ENCODE data around the gene FADS6. TPM values are rescaled to one million over a fixed set of nuclear protein-coding genes. Genes with fewer than 3 reads are reported as not detected.

The FADS6 gene
- total RNA-seq, 2 donors from 2014 or later, result not detected

DNA sequence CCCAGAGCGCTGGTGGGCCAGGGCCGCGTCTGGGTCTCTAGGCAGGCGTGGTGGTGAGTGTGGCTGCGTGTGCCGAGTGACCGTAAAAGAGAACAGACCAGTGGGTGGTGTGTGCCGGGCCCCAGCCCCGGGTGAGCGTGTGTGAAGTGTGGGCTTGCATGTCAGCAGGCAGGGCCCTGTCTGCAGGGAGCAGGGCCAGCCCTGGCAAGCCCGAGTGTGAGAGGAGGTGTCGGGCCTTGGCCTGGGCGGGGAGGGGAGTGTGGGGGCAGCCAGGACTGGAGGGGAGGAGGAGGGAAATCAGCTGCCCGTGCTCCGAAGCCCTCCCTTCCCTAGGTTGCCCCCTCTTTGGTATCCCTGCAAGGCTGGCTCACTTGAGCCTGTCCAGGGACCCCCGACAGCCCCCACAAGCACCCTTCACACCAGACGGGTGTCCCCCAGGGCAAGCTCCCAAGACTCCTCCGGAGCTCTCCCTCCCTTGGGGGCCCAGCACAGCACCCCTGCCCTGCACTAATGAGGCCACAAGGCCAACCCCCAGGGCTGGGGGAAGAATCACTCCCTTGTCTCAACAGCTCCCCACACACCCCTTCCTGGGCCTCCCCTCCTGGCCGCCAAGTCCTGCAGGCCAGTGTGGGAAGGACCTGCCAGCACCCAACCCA, 27.7 kb upstream of the FADS6 start:
- Histone ChIP-seq H3K9me3 (no peaks in the 10 kb centered on the region), H3K4me3 (no peak overlapping the region), H3K27ac (no peak overlapping the region), H3K36me3 (no peaks in the 10 kb centered on the region), H3K27me3 (replicated peaks; ENCODE audit: insufficient read depth) (peaks cover 22% of the 10 kb centered on the region), H3K4me1 (replicated peaks) (peaks cover 7% of the 10 kb centered on the region)
- intact Hi-C loops (cut with DNase I), result no loop called here
- DNase-seq (ENCODE audit: low spot score), result no peak
- WGBS, result 30% methylated on average over 19 of the region's 19 CpGs
- TF ChIP-seq CTCF (IDR thresholded peaks at IDR 0.05) (no peak), POLR2AphosphoS5 (IDR thresholded peaks at IDR 0.05) (no peak), POLR2A (IDR thresholded peaks at IDR 0.05) (no peak)

DNA sequence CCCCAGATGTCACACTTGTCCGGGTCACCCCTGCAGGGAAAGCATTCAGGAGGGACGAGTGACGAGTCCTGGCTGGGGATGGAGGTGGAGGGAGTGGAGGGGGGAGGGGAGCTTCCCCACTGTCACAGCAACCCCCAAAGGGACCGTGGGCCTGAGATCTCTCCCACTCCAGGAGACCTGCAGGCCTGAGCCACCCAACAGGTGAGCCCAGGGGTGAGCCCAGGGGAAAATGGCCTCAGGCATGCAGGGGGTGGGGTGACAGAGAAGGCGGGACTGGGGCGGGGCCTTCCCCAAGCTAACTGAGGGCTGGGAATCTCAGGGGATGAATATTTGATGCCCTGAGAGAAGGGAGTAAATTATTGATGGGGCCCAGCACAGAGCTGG, 27.2 kb upstream of the FADS6 start:
- Histone ChIP-seq H3K27ac (no peak overlapping the region), H3K9me3 (no peaks in the 10 kb centered on the region), H3K36me3 (no peaks in the 10 kb centered on the region), H3K27me3 (replicated peaks; ENCODE audit: insufficient read depth) (peaks cover 20% of the 10 kb centered on the region), H3K4me3 (no peak overlapping the region), H3K4me1 (replicated peaks) (peaks cover 7% of the 10 kb centered on the region)
- DNase-seq (ENCODE audit: low spot score), result no peak
- intact Hi-C loops (cut with DNase I), result no loop called here
- 47% methylated on average over 6 of the region's 6 CpGs for WGBS
- TF ChIP-seq CTCF (IDR thresholded peaks at IDR 0.05) (no peak), POLR2A (IDR thresholded peaks at IDR 0.05) (no peak), POLR2AphosphoS5 (IDR thresholded peaks at IDR 0.05) (no peak)

GRCh38 chr17:74920306-74920620, 26.8 kb upstream of the FADS6 start:
- no peak overlapping the region for H3K4me3 ChIP-seq
- peaks cover 18% of the 10 kb centered on the region for H3K27me3 ChIP-seq (replicated peaks; ENCODE audit: insufficient read depth)
- TF ChIP-seq POLR2A (IDR thresholded peaks at IDR 0.05) (no peak), CTCF (IDR thresholded peaks at IDR 0.05) (no peak), POLR2AphosphoS5 (IDR thresholded peaks at IDR 0.05) (no peak)
- no peaks in the 10 kb centered on the region for H3K9me3 ChIP-seq
- intact Hi-C loops (cut with DNase I), result no loop called here
- H3K27ac ChIP-seq, result no peak overlapping the region
- 86% methylated on average over 26 of the region's 27 CpGs for WGBS
- H3K4me1 ChIP-seq (replicated peaks), result peaks cover 7% of the 10 kb centered on the region
- no peak for DNase-seq (ENCODE audit: low spot score)
- no peaks in the 10 kb centered on the region for H3K36me3 ChIP-seq

DNA sequence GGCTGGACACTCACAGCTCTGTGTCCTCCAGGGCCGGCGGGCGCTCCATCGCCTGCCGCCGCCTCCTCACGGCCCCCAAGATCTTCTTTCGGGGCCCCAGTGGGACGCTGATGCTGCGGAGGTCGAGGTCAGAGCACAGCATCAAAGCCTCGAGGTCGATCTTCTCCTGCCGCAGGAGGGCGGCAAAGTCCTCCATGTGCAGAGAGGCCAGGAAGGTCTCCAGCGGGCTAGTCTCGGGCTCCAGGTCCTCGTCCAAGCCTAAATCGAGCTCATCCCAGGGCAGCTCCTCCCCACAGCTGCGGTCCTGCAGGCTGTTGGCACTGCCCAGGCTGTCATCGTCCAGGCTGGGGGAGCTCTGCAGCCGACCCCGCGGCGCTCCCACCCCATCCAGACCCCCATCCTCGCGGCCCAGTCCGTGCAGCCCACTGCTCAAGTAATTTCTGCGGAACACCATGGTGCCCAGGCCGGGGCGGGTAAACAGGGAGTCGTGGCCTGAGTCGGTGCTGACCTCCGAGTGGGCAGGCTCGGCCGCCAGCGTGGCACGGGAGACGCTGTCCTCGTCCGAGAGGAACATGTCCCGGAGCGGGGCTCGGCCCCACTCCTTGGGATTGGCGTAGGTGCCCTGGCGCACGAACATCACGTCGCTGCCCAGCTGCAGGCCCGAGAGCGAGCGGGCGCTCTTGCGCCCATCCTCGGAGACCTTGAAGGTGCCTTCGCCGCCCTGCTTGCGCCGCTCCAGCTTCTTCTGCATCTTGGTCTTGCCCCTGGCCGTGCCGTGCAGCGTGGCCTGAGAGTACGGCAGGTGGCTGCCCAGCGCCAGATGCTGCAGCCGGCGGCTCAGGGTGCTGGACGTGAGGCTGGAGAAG, 26.2 kb upstream of the FADS6 start:
- no peak overlapping the region for H3K4me3 ChIP-seq
- no peaks in the 10 kb centered on the region for H3K9me3 ChIP-seq
- H3K27ac ChIP-seq, result no peak overlapping the region
- H3K27me3 ChIP-seq (replicated peaks; ENCODE audit: insufficient read depth), result peaks cover 12% of the 10 kb centered on the region
- H3K36me3 ChIP-seq, result no peaks in the 10 kb centered on the region
- no peak for TF ChIP-seq POLR2A (IDR thresholded peaks at IDR 0.05)
- TF ChIP-seq POLR2AphosphoS5 (IDR thresholded peaks at IDR 0.05), result no peak
- no peak for TF ChIP-seq CTCF (IDR thresholded peaks at IDR 0.05)
- WGBS, result 86% methylated on average over 63 of the region's 67 CpGs
- no peak for DNase-seq (ENCODE audit: low spot score)
- intact Hi-C loops (cut with DNase I), result no loop called here
- H3K4me1 ChIP-seq (replicated peaks), result peaks cover 7% of the 10 kb centered on the region

DNA sequence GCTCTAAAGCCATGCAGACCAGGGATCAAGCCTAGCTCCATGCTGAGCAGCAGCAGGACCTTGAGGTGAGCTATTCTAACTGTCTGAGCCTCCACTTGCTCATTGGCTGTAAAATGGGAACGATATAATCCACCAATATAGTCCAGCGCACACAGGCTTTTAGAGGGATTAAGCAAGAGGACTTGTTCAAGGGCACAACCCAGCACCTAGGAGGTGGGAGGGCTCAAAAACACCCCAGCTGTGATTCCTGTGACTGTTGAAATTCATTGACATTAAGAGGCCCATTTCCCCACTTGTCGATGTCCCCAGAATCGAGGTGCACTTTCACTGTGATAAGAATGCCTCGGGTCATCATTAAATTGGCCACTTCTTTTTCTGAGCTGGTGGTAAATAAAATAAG, 25.5 kb upstream of the FADS6 start:
- intact Hi-C loops (cut with DNase I), result no loop called here
- no peak overlapping the region for H3K4me3 ChIP-seq
- no peaks in the 10 kb centered on the region for H3K9me3 ChIP-seq
- H3K36me3 ChIP-seq, result no peaks in the 10 kb centered on the region
- TF ChIP-seq CTCF (IDR thresholded peaks at IDR 0.05) (no peak), POLR2A (IDR thresholded peaks at IDR 0.05) (no peak), POLR2AphosphoS5 (IDR thresholded peaks at IDR 0.05) (no peak)
- no peak for DNase-seq (ENCODE audit: low spot score)
- peaks cover 3% of the 10 kb centered on the region for H3K4me1 ChIP-seq (replicated peaks)
- H3K27ac ChIP-seq, result no peak overlapping the region
- H3K27me3 ChIP-seq (replicated peaks; ENCODE audit: insufficient read depth), result peaks cover 5% of the 10 kb centered on the region
- WGBS, result 90% methylated on average over 5 of the region's 5 CpGs

All from prostate gland (tissue), 2 donors.